Measurements from ENCODE around the gene FRS3.

Gene FRS3

DNA sequence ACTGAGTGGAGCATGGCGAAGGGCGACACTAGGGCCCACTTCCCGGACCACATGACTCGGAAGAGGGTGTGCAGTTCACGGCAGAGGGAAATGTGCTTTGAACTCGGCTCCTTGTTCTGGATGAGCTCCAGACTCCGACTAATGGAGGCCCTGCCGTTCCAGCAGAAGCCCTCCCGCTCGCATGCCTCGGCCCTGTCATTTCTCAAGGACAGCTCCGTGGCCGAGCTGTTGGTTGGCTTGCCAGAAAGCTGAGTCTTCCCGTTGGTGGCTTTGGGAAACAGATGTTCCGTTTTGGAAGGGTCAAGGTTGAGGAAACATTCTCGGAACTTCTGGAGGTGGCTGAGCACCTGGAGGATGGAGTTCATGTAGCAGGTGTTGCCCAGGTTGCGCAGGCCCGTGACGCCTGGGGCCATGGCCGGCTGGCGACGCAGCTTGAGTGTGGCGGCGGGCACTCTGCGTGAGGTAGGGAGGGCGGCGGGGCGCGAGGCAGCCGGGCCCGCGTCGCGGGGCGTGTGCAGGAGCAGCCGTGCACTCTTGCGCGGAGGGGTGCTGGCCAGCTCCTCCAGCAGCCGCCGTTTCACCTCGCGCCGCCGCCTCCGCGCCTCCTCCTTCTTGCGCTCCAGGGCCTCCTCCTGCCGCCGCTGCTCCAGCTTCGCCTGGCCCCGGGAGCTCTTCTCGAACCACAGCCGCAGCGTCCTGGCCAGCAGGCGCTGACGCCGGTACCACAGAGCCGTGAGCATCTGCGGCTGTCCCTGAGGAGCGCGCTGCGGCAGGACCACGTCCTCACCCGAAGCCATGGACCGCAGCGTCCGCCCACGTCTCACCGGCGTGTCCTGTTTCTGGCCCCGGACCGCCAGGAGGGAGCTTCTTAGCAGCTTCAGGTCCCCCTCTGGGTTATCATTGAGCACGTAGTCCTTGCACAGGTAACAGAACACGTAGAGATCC lies 26.4 kb upstream of the FRS3 start:
- H3K9me3 ChIP-seq (ENCODE audit: control insufficient read depth, insufficient read depth, low read length) = no peaks in the 10 kb centered on the region
- no peak overlapping the region for H3K9ac ChIP-seq (ENCODE audit: low read depth, low read length)
- no peaks in the 10 kb centered on the region for H3K4me1 ChIP-seq (ENCODE audit: insufficient read depth, low read length)
- H3K36me3 ChIP-seq (ENCODE audit: insufficient read depth, low read length) = peaks cover under 1% of the 10 kb centered on the region; the same call in 1 of the 2 replicates

DNA sequence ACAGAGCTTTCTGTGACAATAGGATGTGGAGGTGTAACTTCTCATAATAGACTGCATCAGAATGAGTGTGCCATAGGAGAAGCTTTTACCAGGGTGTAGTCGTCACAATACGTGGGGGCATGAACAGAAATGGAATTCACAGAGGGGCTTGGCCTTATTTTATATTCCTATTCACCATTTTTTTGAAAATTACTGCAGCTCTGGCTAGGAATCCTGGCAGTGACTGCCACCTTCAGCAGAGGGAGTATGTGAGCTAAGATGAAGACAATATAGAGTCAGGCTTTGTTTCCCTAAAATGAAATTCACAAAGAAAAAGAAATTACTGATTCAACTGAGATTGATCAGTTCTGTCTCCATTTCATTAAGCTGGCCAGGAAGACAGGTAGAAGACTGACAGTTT lies 21.7 kb upstream of the FRS3 start:
- no peak overlapping the region for H3K9ac ChIP-seq (ENCODE audit: low read depth, low read length)
- no peaks in the 10 kb centered on the region for H3K4me1 ChIP-seq (ENCODE audit: insufficient read depth, low read length)
- no peaks in the 10 kb centered on the region for H3K9me3 ChIP-seq (ENCODE audit: control insufficient read depth, insufficient read depth, low read length)
- H3K36me3 ChIP-seq (ENCODE audit: insufficient read depth, low read length) = peaks cover 3% of the 10 kb centered on the region; the same call in 1 of the 2 replicates

- H3K36me3 ChIP-seq (ENCODE audit: insufficient read depth, low read length) = peaks cover 3% of the 10 kb centered on the region; the same call in 1 of the 2 replicates
- H3K9ac ChIP-seq (ENCODE audit: low read depth, low read length) = no peak overlapping the region
These were observed 19.8 kb upstream of the FRS3 start for GRCh38 chr6:41799559-41799911.

GRCh38 chr6:41798901-41799558 lies 19.3 kb upstream of the FRS3 start:
- Histone ChIP-seq H3K9me3 (ENCODE audit: control insufficient read depth, insufficient read depth, low read length) (no peaks in the 10 kb centered on the region), H3K4me1 (ENCODE audit: insufficient read depth, low read length) (no peaks in the 10 kb centered on the region), H3K36me3 (ENCODE audit: insufficient read depth, low read length) (peaks cover 3% of the 10 kb centered on the region; the same call in 1 of the 2 replicates), H3K9ac (ENCODE audit: low read depth, low read length) (no peak overlapping the region)

More at GRCh38 chr6:41799559-41799911, 19.8 kb upstream of the FRS3 start:
- Histone ChIP-seq H3K9me3 (ENCODE audit: control insufficient read depth, insufficient read depth, low read length) (no peaks in the 10 kb centered on the region), H3K4me1 (ENCODE audit: insufficient read depth, low read length) (no peaks in the 10 kb centered on the region)

DNA sequence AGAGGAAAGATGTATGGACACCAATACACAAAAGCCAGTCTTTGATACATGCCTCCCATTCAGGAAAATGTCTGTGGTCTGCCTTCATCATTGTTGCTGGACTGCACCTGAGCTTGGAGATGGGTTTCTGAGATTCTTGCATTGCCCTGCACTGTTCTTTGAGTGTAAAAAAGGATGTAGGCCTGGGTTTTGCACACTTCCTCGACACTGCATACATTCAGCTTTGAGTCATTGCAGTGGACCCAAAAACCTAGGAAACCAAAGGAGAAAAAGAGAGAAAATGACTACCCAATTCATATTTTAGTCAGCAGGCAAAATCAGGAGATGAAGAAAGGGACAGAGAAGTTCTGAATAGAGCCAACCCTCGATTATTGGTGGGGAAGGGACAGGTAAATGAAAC lies 16.8 kb upstream of the FRS3 start:
- Histone ChIP-seq H3K9ac (ENCODE audit: low read depth, low read length) (no peak overlapping the region), H3K9me3 (ENCODE audit: control insufficient read depth, insufficient read depth, low read length) (no peaks in the 10 kb centered on the region), H3K36me3 (ENCODE audit: insufficient read depth, low read length) (peaks cover 5% of the 10 kb centered on the region), H3K4me1 (ENCODE audit: insufficient read depth, low read length) (no peaks in the 10 kb centered on the region)

GRCh38 chr6:41791984-41792383 lies 12.3 kb upstream of the FRS3 start:
- Histone ChIP-seq H3K9me3 (ENCODE audit: control insufficient read depth, insufficient read depth, low read length) (no peaks in the 10 kb centered on the region), H3K36me3 (ENCODE audit: insufficient read depth, low read length) (peaks cover 15% of the 10 kb centered on the region), H3K9ac (ENCODE audit: low read depth, low read length) (no peak overlapping the region), H3K4me1 (ENCODE audit: insufficient read depth, low read length) (no peaks in the 10 kb centered on the region)

GRCh38 chr6:41791305-41791704 lies 11.6 kb upstream of the FRS3 start:
- Histone ChIP-seq H3K9ac (ENCODE audit: low read depth, low read length) (no peak overlapping the region), H3K9me3 (ENCODE audit: control insufficient read depth, insufficient read depth, low read length) (no peaks in the 10 kb centered on the region), H3K36me3 (ENCODE audit: insufficient read depth, low read length) (peaks cover 15% of the 10 kb centered on the region), H3K4me1 (ENCODE audit: insufficient read depth, low read length) (no peaks in the 10 kb centered on the region)

DNA sequence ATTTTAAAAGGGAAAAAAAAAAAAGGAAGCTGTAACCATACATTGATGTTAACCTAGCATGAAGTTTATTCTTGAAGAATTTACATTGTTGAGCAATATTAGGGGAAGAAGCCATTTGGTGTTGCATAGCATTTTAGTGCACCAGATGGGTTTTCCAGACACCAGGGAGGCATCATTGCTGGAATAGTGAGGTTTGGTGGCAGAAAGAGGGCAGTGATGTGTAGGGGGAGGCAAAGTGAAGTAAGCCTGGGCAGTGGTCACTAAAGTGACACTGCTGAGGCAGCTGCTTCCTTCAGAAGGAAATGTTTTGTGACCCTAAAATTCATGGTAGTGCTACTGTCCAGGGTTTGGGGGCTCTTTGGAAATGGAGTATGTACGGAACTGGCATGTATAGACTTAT lies 10.3 kb upstream of the FRS3 start:
- no peak overlapping the region for H3K9ac ChIP-seq (ENCODE audit: low read depth, low read length)
- H3K9me3 ChIP-seq (ENCODE audit: control insufficient read depth, insufficient read depth, low read length) = no peaks in the 10 kb centered on the region
- peaks cover 15% of the 10 kb centered on the region for H3K36me3 ChIP-seq (ENCODE audit: insufficient read depth, low read length)

GRCh38 chr6:41789390-41789724 lies 9.7 kb upstream of the FRS3 start:
- Histone ChIP-seq H3K9me3 (ENCODE audit: control insufficient read depth, insufficient read depth, low read length) (no peaks in the 10 kb centered on the region), H3K36me3 (ENCODE audit: insufficient read depth, low read length) (peaks cover 15% of the 10 kb centered on the region), H3K9ac (ENCODE audit: low read depth, low read length) (no peak overlapping the region), H3K4me1 (ENCODE audit: insufficient read depth, low read length) (no peaks in the 10 kb centered on the region)

More for the DNA sequence above, 10.3 kb upstream of the FRS3 start:
- no peaks in the 10 kb centered on the region for H3K4me1 ChIP-seq (ENCODE audit: insufficient read depth, low read length)

GRCh38 chr6:41787219-41787917 lies 7.7 kb upstream of the FRS3 start, which contains the start of gene TOMM6:
TOMM6 (plus strand) TSS chr6:41787694; CDS start chr6:41787698, 4 bp downstream.
- peaks cover 15% of the 10 kb centered on the region for H3K36me3 ChIP-seq (ENCODE audit: insufficient read depth, low read length)
- no peaks in the 10 kb centered on the region for H3K4me1 ChIP-seq (ENCODE audit: insufficient read depth, low read length)
- H3K9me3 ChIP-seq (ENCODE audit: control insufficient read depth, insufficient read depth, low read length) = no peaks in the 10 kb centered on the region
- peak within 1 kb of the TSS; percentile 81 for H3K9ac ChIP-seq (ENCODE audit: low read depth, low read length)

DNA sequence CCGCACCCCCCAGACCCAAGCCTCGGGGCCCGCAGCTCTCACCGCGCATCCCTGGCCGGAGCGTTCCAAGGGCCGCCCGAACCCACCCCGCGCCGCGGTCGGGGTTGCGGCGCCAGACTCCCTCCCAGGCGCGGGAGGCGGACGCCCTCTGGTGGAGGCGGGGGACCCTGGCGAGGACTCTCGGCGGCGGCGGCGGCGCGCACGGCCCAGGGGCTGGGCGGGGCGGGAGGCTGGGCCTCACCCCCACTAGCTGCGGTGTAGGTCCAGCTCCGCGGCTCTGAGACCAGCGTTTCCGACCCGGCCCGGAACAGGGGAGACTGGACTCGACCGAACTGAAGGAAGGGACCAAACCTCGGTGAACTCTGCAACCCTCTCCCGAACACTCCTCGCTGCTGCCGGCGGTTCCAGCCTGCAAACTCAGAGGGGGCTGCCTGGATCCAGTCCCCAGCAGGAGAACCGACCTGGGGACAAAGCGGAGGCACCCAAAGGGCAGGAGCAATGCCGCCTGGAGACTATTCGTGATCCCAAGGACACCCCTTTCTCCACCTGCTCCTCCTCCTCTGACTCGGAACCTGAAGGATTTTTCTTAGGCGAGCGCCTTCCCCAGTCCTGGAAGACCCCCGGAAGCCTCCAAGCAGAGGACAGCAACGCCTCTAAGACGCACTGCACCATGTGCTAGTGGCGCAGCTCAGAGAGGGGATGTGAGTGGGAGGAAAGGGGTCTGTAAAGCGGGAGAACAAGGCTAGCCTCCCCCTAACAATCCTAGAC lies 6.9 kb upstream of the FRS3 start:
- H3K9ac ChIP-seq (ENCODE audit: low read depth, low read length) = peak overlapping the region; percentile 81
- H3K4me1 ChIP-seq (ENCODE audit: insufficient read depth, low read length) = no peaks in the 10 kb centered on the region
- H3K9me3 ChIP-seq (ENCODE audit: control insufficient read depth, insufficient read depth, low read length) = no peaks in the 10 kb centered on the region

GRCh38 chr6:41785689-41786450 lies 6.2 kb upstream of the FRS3 start:
- H3K9ac ChIP-seq (ENCODE audit: low read depth, low read length) = peak overlapping the region; percentile 81; the same call in 1 of the 2 replicates
- H3K4me1 ChIP-seq (ENCODE audit: insufficient read depth, low read length) = no peaks in the 10 kb centered on the region
- H3K9me3 ChIP-seq (ENCODE audit: control insufficient read depth, insufficient read depth, low read length) = no peaks in the 10 kb centered on the region
- H3K36me3 ChIP-seq (ENCODE audit: insufficient read depth, low read length) = peaks cover 10% of the 10 kb centered on the region

More for the DNA sequence above, 6.9 kb upstream of the FRS3 start:
- peaks cover 14% of the 10 kb centered on the region for H3K36me3 ChIP-seq (ENCODE audit: insufficient read depth, low read length)

DNA sequence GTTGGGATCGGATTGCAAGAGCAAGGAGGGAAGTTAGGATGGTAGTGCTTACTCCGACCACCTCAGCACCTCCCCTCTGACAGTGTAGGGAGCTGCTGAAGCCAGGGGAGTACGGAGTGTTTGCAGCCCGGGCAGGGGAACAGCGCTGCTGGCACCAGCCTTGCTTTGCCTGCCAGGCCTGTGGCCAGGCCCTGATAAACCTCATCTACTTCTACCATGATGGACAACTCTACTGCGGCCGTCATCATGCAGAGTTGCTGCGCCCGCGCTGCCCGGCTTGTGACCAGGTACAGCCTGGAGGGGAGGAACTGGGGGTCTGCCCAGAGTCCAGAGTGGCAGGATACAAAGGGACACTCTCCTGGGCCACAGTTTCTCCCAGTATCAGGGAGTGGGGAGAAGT lies 5.6 kb upstream of the FRS3 start:
- no peaks in the 10 kb centered on the region for H3K4me1 ChIP-seq (ENCODE audit: insufficient read depth, low read length)
- H3K9me3 ChIP-seq (ENCODE audit: control insufficient read depth, insufficient read depth, low read length) = no peaks in the 10 kb centered on the region
- H3K9ac ChIP-seq (ENCODE audit: low read depth, low read length) = no peak overlapping the region
- H3K36me3 ChIP-seq (ENCODE audit: insufficient read depth, low read length) = peaks cover 8% of the 10 kb centered on the region

Measured in ES-I3 (cell line).